H1 (cell line): ENCODE results near the gene PPM1K.

Source experiments
- CHD1 ChIP-seq: IDR thresholded peaks from 2 replicates; pipeline ENCODE4 v1.6.1; 2012; ENCODE audit warnings: low read depth, low read length, improper control_type of control experiment
- CTCF ChIP-seq, 3 experiments: IDR thresholded peaks; 1 replicate in 2 of 3; 2 replicates in 1 of 3; pipeline versions ENCODE4 v1.5.1 to v1.6.1; 2011; ENCODE audit warnings: low read length in 3 of 3, mild to moderate bottlenecking in 3 of 3, inconsistent platforms in 2 of 3, low read depth in 1 of 3, moderate library complexity in 1 of 3; ENCODE audit not compliant: insufficient read depth in 1 of 3; ENCODE audit errors: control extremely low read depth in 1 of 3
- EZH2 ChIP-seq: fragments of 200-600 bp; sonication (generic); IDR thresholded peaks from 2 replicates; pipeline ENCODE4 v1.7.1; 2012; ENCODE audit warnings: low read depth, mild to moderate bottlenecking, moderate library complexity, low read length, inconsistent platforms; ENCODE audit not compliant: severe bottlenecking
- GABPA ChIP-seq: IDR thresholded peaks from 2 replicates; pipeline ENCODE4 v1.6.1; 2011; ENCODE audit warnings: mild to moderate bottlenecking, low read length, moderate library complexity, borderline replicate concordance; ENCODE audit not compliant: insufficient read depth
- TEAD4 ChIP-seq: IDR thresholded peaks from 2 replicates; pipeline ENCODE4 v1.6.1; 2012; ENCODE audit warnings: low read depth, low read length, inconsistent platforms, mixed read lengths
- YY1 ChIP-seq: IDR thresholded peaks from 2 replicates; pipeline ENCODE4 v1.6.1; 2011; ENCODE audit warnings: low read depth, mild to moderate bottlenecking, low read length

GRCh38 chr4:88327665-88328064 lies 43.3 kb upstream of the PPM1K start:
- TF ChIP-seq CTCF (IDR thresholded peaks at IDR 0.05; ENCODE audit: control extremely low read depth in 1 of 3, insufficient read depth in 1 of 3, low read depth in 1 of 3, low read length in 3 of 3) (no peak), CHD1 (no peak), EZH2 (no peak), YY1 (no peak), GABPA (no peak), TEAD4 (no peak)
